Heart right ventricle (tissue), 16 donors: ENCODE data around the gene IMMP2L. TPM values are rescaled to one million over a fixed set of nuclear protein-coding genes. Genes with fewer than 3 reads are reported as not detected.
"Not testable (repeated sequence)": the region's sequence is repeated elsewhere in the genome, so short reads cannot be mapped to it uniquely, and the experiment has no call there.

Experiments used
- ATAC-seq, 8 donors: fragments of 200-7000 bp; cut with Tn5 transposase; one replicate each; pipeline ENCODE4 v1.9.1; 2020; ENCODE audit warnings: mild to moderate bottlenecking in 8 of 8, moderate library complexity in 8 of 8, moderate number of reproducible peaks in 1 of 8
- DNase-seq, 2 donors: peaks; one replicate each; pipeline ENCODE4 v3.0.0-alpha.2; 2020
- H3K27ac ChIP-seq, 10 donors: fragments of 200-600 bp; sonication (generic) in 2 of 10; one replicate each; pipeline versions ENCODE4 v1.5.0 to v1.8.0; 2020 to 2022; ENCODE audit warnings: mild to moderate bottlenecking in 3 of 10
- H3K27me3 ChIP-seq, 7 donors: fragments of 200-600 bp; one replicate each; pipeline ENCODE4 v1.8.0; 2021 to 2022; ENCODE audit warnings: mild to moderate bottlenecking in 2 of 7
- H3K36me3 ChIP-seq, 9 donors: fragments of 200-600 bp; sonication (generic) in 1 of 9; one replicate each; pipeline versions ENCODE4 v1.5.0 to v1.8.0; 2020 to 2022; ENCODE audit warnings: mild to moderate bottlenecking in 2 of 9
- H3K4me1 ChIP-seq, 9 donors: fragments of 200-600 bp; sonication (generic) in 1 of 9; one replicate each; pipeline versions ENCODE4 v1.5.0 to v1.8.0; 2020 to 2022; ENCODE audit warnings: mild to moderate bottlenecking in 4 of 9
- H3K4me3 ChIP-seq, 10 donors: fragments of 200-600 bp; sonication (generic) in 2 of 10; one replicate each; pipeline versions ENCODE4 v1.5.0 to v1.8.0; 2020 to 2022; ENCODE audit warnings: mild to moderate bottlenecking in 7 of 10, moderate library complexity in 2 of 10
- H3K9me3 ChIP-seq, 11 donors: fragments of 200-600 bp in 10 of 11; sonication (generic) in 2 of 11; one replicate each; pipeline versions ENCODE4 v1.5.0 to v1.8.0; 2013 to 2022; ENCODE audit warnings: mild to moderate bottlenecking in 2 of 11, control low read depth in 1 of 11, moderate library complexity in 1 of 11
- WGBS, 2 donors: extraction: QIAGEN DNeasy Blood & Tissue Kit; methylation state at CpG; one replicate each; pipeline ENCODE4 v1.1.7; 2013; ENCODE audit warnings: inconsistent platforms in 1 of 2; 5-methylcytosine and 5-hydroxymethylcytosine counted together
- intact Hi-C, 10 donors: fragments of 100-400 bp; cut with DNase I; formaldehyde crosslinking; loops; one replicate each; pipeline versions ENCODE4 v1.11.1 to v1.14.2; 2022
- polyA plus RNA-seq, 2 donors: library from polyadenylated mRNA; stranded (reverse); fragments of 200-250 nt; gene quantifications; one replicate each; pipeline ENCODE4 v1.2.3, GENCODE V29; 2013
- total RNA-seq, 10 donors: library from RNA; stranded (reverse); fragmentation: NEBNext Ultra II Directional in 3 of 10; extraction: Animal tissue kit (Norgen Biotek cat#: 25700) in 3 of 10; gene quantifications; one replicate each; pipeline versions ENCODE4 v1.2.1 to v1.2.4, GENCODE V29; 2021 to 2023
- TF ChIP-seq, protein P1 (sequence below), 9 donors: fragments of 200-600 bp; sonication (generic) in 2 of 9; IDR thresholded peaks; one replicate each; pipeline versions ENCODE4 v1.5.0 to v1.8.0; 2021 to 2022; ENCODE audit warnings: antibody characterized with exemption in 9 of 9, mild to moderate bottlenecking in 5 of 9, moderate library complexity in 1 of 9
- donor health status: Arrhythmogenic right ventricular cardiomyopathy.
- donor health status: ischemic (EF 13 %, LVEDD 7.1; RV severe dilation, severe dysfunction).
- donor health status: healthy with polysubstance abuse.
- donor health status: DM: no; HTN: yes; CAD: no.
- donor health status: DM: no; HTN: no; CAD: no.
- donor health status: ischemic (EF 25% LVEDD 6.9; RV normal size, moderate dysfunction).
- donor health status: ischemic (EF 25% LVEDD 5.7; RV mildly dilated, moderate dysfunction).
- donor health status: healthy.
- donor health status: DM: yes; HTN: yes; CAD: no.
- donor health status: Ischemic cardiomyopathy.
- donor health status: ischemic (EF 35%, LVEDD 5.7; RV mildly dilated, moderate dysfunction).
- donor health status: nonischemic (EF 11% LVEDD 7.7; RV severe dilation, severe dysfunction).
- donor health status: DM: yes; HTN: yes; CAD: no.
- donor health status: PGD.
- donor health status: ischemic (EF 29% LVEDD 5.4; RV normal size, mild dysfunction).
- donor health status: nonischemic (EF 23%, LVEDD 6.1; RV moderate dilation, normal function).

Gene IMMP2L
- total and polyA plus RNA-seq, 12 donors = 4.3 to 20.8 (median 17.3) TPM

DNA sequence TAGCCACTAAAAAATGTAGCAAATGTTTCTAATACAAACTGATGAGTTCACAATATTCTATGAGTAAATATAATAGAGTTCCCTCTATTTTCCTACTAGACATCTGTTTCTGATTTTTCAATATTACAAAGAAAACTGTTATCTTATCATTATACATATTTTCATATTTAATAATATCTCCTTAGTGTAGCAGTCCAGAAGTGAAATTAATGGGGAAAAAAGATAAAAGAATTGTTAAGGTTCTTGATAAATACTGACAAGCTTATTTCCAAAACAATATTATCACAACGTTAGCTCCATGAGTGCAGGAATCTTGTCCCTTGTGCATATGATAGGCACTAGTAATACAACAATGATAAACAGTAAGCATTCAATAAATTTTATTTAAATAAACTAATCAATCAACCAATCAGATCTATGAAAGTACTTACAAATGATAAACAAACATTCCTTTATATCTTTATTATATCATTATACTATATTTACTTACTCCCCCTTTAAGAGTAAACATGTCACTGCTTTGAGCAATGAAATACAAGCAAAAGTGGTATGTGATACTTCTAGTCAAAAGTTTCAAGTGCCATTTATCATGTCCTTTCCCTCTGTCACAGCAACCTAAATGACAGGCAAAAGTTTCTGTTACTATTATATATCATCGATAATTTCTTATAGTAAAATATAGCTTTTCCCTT is 103.1 kb downstream of the IMMP2L start:
- ATAC-seq = no peak
- H3K9me3 ChIP-seq = no peaks in the 10 kb centered on the region
- intact Hi-C loops = no loop called here
- H3K36me3 ChIP-seq = no peaks in the 10 kb centered on the region
- no peaks in the 10 kb centered on the region for H3K27me3 ChIP-seq
- H3K4me1 ChIP-seq = peaks cover 0 to 7% (median 0%) of the 10 kb centered on the region in 9 donors
- H3K27ac ChIP-seq = no peak overlapping the region
- no peak overlapping the region for H3K4me3 ChIP-seq
- DNase-seq = no peak
- TF ChIP-seq, protein P1, sequence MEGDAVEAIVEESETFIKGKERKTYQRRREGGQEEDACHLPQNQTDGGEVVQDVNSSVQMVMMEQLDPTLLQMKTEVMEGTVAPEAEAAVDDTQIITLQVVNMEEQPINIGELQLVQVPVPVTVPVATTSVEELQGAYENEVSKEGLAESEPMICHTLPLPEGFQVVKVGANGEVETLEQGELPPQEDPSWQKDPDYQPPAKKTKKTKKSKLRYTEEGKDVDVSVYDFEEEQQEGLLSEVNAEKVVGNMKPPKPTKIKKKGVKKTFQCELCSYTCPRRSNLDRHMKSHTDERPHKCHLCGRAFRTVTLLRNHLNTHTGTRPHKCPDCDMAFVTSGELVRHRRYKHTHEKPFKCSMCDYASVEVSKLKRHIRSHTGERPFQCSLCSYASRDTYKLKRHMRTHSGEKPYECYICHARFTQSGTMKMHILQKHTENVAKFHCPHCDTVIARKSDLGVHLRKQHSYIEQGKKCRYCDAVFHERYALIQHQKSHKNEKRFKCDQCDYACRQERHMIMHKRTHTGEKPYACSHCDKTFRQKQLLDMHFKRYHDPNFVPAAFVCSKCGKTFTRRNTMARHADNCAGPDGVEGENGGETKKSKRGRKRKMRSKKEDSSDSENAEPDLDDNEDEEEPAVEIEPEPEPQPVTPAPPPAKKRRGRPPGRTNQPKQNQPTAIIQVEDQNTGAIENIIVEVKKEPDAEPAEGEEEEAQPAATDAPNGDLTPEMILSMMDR (IDR thresholded peaks at IDR 0.05) = no peak
- 66 to 74% methylated on average over 2 of the region's 2 CpGs for WGBS, 2 donors

DNA sequence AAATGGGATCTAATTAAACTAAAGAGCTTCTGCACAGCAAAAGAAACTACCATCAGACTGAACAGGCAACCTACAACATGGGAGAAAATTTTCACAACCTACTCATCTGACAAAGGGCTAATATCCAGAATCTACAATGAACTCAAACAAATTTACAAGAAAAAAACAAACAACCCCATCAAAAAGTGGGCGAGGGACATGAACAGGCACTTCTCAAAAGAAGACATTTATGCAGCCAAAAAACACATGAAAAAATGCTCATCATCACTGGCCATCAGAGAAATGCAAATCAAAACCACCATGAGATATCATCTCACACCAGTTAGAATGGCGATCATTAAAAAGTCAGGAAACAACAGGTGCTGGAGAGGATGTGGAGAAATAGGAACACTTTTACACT is 111.6 kb downstream of the IMMP2L start:
- H3K27me3 ChIP-seq, DNase-seq, H3K36me3 ChIP-seq, H3K27ac ChIP-seq, H3K4me1 ChIP-seq, intact Hi-C loops, H3K4me3 ChIP-seq, ATAC-seq: not testable (repeated sequence)
- WGBS, 2 donors = 76 to 88% methylated on average over 1 of the region's 2 CpGs
- peaks cover 0 to 12% (median 0%) of the 10 kb centered on the region in 11 donors for H3K9me3 ChIP-seq

DNA sequence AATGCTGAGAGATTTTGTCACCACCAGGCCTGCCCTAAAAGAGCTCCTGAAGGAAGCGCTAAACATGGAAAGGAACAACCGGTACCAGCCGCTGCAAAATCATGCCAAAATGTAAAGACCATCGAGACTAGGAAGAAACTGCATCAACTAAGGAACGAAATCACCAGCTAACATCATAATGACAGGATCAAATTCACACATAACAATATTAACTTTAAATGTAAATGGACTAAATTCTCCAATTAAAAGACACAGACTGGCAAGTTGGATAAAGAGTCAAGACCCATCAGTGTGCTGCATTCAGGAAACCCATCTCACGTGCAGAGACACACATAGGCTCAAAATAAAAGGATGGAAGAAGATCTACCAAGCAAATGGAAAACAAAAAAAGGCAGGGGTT is 114.8 kb downstream of the IMMP2L start:
- H3K36me3 ChIP-seq, H3K27me3 ChIP-seq, intact Hi-C loops, DNase-seq, H3K27ac ChIP-seq, ATAC-seq, H3K4me1 ChIP-seq, H3K4me3 ChIP-seq: not testable (repeated sequence)
- H3K9me3 ChIP-seq = peaks cover 0 to 10% (median 0%) of the 10 kb centered on the region in 11 donors
- WGBS, 2 donors = 81 to 96% methylated on average over 3 to 4 of the region's 6 CpGs

DNA sequence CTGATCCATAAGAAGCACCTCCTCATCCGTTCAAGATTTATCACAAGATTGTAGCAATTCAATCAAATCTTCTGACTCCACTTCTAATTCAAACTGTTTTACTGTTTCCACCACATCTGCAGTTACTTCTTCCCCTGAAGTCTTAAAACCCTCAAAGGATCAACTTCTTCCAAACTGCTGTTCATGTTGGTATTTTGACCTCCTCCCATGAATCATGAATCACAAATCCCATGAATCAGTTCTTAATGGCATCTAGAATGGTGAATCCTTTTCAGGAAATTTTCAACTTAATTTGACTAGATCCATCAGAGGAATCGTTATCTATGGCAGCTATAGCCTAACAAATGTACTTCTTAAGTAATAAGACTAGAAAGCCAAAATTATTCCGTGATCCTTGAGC is 122.3 kb downstream of the IMMP2L start:
- H3K27ac ChIP-seq = no peak overlapping the region
- H3K4me1 ChIP-seq = peaks cover 0 to 15% (median 3%) of the 10 kb centered on the region in 9 donors
- ATAC-seq (no peak), DNase-seq (no peak)
- peaks cover 0 to 14% (median 0%) of the 10 kb centered on the region in 11 donors for H3K9me3 ChIP-seq
- no peaks in the 10 kb centered on the region for H3K36me3 ChIP-seq
- intact Hi-C loops = no loop called here
- H3K27me3 ChIP-seq = no peaks in the 10 kb centered on the region
- 94 to 96% methylated on average over 3 of the region's 3 CpGs for WGBS, 2 donors
- no peak overlapping the region for H3K4me3 ChIP-seq
- TF ChIP-seq, protein P1 (IDR thresholded peaks at IDR 0.05) = no peak

DNA sequence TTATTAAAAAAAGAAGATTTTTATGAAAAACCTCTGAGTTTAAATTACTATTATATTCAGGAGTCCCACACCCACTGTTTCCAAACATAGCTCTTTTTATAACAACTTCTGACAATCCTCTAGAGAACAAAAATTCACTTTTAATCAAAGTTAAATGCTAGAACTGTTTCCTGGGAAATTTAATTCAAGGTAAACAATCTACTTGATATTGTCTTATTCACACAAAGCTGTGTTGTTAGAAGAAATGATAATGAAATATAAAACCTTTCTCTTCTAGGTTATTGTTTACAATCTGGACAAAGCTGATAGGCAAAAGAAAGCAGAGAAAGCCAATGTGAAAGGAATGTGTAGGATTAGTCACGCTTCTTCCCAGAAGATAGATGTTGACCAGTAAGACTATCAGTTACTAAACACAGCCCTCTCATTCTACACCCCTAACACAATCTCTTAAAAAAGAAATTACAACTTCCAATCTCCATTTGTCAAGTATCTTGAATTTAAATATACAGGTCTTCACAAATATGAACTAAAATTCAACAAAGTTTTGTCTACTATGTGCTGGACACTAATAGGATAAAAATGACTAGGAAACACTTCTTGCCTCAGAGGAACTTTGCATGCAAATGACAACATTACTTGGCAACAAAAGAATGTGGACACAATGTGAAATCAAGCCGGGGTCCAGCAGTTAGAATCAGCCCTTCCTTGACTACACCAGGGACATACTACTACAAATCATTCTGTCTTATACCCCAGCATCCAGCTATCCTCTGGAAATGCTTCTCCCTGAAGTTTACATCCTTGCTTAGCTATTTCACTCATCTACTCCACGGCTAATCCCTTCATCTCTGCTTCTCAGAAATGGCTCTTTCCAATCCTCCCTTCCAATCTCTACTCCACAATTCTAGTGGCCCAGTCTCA is 123.7 kb downstream of the IMMP2L start:
- Histone ChIP-seq H3K36me3 (no peaks in the 10 kb centered on the region), H3K4me1 (peaks cover 0 to 15% (median 3%) of the 10 kb centered on the region in 9 donors), H3K4me3 (no peak overlapping the region), H3K27me3 (no peaks in the 10 kb centered on the region), H3K9me3 (peaks cover 0 to 24% (median 0%) of the 10 kb centered on the region in 11 donors), H3K27ac (no peak overlapping the region)
- peak in 1 of 8 donors; percentile 35 for ATAC-seq
- 58 to 67% methylated on average over 3 of the region's 3 CpGs for WGBS, 2 donors
- TF ChIP-seq, protein P1 (IDR thresholded peaks at IDR 0.05) = no peak
- intact Hi-C loops = no loop called here
- no peak for DNase-seq
